Urinary bladder (tissue), 4 donors: ENCODE results near the gene FGF10. TPM values are rescaled to one million over a fixed set of nuclear protein-coding genes. Genes with fewer than 3 reads are reported as not detected.

Experiments used
- DNase-seq: peaks from one replicate; pipeline ENCODE4 v3.0.0-alpha.2; 2015; ENCODE audit errors: extremely low spot score
- H3K27ac ChIP-seq: one replicate; pipeline ENCODE4 v1.5.1; 2013; ENCODE audit warnings: low read depth, mild to moderate bottlenecking, moderate library complexity
- H3K36me3 ChIP-seq: one replicate; pipeline ENCODE4 v1.6.1; 2013; ENCODE audit warnings: mild to moderate bottlenecking, moderate library complexity; ENCODE audit not compliant: insufficient read depth
- H3K4me1 ChIP-seq: one replicate; pipeline ENCODE4 v1.6.1; 2013; ENCODE audit warnings: mild to moderate bottlenecking, moderate library complexity; ENCODE audit not compliant: insufficient read depth
- H3K4me3 ChIP-seq: one replicate; pipeline ENCODE4 v1.5.1; 2013; ENCODE audit warnings: low read depth, low read length
- WGBS: extraction: QIAGEN DNeasy Blood & Tissue Kit; methylation state at CpG from one replicate; pipeline ENCODE4 v1.1.7; 2013; 5-methylcytosine and 5-hydroxymethylcytosine counted together
- polyA plus RNA-seq: library from polyadenylated mRNA; stranded (reverse); fragments of 200-250 nt; gene quantifications from one replicate; pipeline ENCODE4 v1.2.3, GENCODE V29; 2013
- total RNA-seq: library from RNA; depleted of rRNA; stranded (reverse); fragments of >200 nt; gene quantifications from one replicate; pipeline ENCODE4 v1.2.3, GENCODE V29; 2014
- donor health status: healthy with polysubstance abuse.
- donor health status: healthy.

FGF10 gene
- 21.2 TPM for total RNA-seq
- polyA plus RNA-seq = 10.1 TPM

- no peaks in the 10 kb centered on the region for H3K36me3 ChIP-seq
- no peak within 1 kb of the TSS for H3K27ac ChIP-seq
- no peak for DNase-seq
Observed at GRCh38 chr5:44389090-44389822, at the start of gene FGF10. TSS of gene FGF10 (minus strand) at chr5:44389420. CDS start at chr5:44388682, 738 bp downstream.

DNA sequence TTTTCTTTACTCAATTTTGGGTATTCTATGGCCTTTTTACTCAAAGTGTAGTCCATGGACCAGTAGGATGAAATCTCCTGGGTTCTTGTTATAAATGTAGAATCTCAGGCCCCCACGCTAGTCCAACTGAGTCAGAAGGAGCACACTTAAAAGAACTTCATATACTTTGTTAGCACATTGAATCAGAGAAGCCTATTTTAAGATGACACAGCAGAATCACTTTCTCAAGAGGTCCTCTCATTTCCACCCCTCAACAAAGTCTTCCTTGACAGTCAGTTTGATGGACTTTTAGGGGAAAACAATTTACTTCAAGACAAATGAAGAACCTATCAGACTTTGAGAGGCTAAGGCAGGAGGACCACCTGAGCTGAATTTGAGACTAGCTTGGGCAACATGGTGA, 37.7 kb upstream of the FGF10 start:
- no peak overlapping the region for H3K27ac ChIP-seq
- WGBS = 98% methylated on average over 1 of the region's 1 CpG
- DNase-seq = no peak

More at GRCh38 chr5:44389090-44389822, at the start of gene FGF10:
- peak within 1 kb of the TSS; percentile 36 for H3K4me3 ChIP-seq
- no peaks in the 10 kb centered on the region for H3K4me1 ChIP-seq
- under 1% methylated on average over 35 of the region's 35 CpGs for WGBS

GRCh38 chr5:44412286-44412685, 23.1 kb upstream of the FGF10 start:
- H3K27ac ChIP-seq = no peak overlapping the region
- H3K4me1 ChIP-seq = no peaks in the 10 kb centered on the region
- H3K36me3 ChIP-seq = no peaks in the 10 kb centered on the region
- no peak overlapping the region for H3K4me3 ChIP-seq
- DNase-seq = no peak
- WGBS = 70% methylated on average over 3 of the region's 3 CpGs

More for the DNA sequence above, 37.7 kb upstream of the FGF10 start:
- Histone ChIP-seq H3K4me1 (no peaks in the 10 kb centered on the region), H3K36me3 (no peaks in the 10 kb centered on the region), H3K4me3 (no peak overlapping the region)

DNA sequence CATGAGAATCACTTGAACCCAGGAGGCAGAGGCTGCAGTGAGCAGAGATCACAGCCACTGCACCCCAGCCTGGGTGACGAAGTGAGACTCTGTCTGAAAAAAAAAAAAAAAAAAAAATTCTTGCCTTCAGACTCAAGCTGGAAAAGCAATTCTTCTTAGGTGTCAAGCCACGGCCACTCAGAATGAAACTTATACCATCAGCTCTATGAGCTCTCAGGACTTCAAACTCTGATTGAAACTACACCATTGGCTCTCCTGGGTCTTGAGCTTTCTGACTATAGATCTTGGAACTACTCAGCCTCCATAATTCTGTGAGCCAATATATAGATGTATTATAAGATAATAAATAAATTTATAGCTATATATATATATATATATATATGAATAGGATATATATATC, 12.9 kb upstream of the FGF10 start:
- WGBS = 92% methylated on average over 2 of the region's 2 CpGs
- Histone ChIP-seq H3K27ac (no peak overlapping the region), H3K4me1 (no peaks in the 10 kb centered on the region), H3K4me3 (no peak overlapping the region), H3K36me3 (no peaks in the 10 kb centered on the region)
- DNase-seq = no peak

GRCh38 chr5:44401611-44402010, 12.4 kb upstream of the FGF10 start:
- DNase-seq = no peak
- WGBS = 84% methylated on average over 4 of the region's 4 CpGs
- H3K27ac ChIP-seq = no peak overlapping the region
- no peaks in the 10 kb centered on the region for H3K4me1 ChIP-seq
- no peak overlapping the region for H3K4me3 ChIP-seq
- H3K36me3 ChIP-seq = no peaks in the 10 kb centered on the region

DNA sequence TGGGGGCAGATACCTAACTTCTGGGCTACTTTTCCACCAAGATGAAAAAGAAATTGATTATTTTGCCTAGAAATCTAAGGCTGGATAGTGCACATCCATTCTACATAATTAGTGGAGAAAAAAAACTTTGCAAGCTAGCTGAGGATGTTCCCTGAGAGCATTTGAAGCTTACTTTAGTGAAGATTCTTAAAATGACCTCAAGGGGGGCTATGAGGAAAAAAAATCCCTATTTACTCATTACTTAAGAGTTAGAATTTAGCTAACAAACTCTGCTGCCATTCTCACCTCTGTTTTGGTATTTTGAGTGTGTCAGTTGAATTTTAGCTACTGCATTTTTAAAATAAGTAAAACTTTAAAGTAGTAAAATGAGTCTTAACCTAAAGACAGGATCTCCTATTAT, 9.2 kb upstream of the FGF10 start:
- no peak for DNase-seq
- H3K27ac ChIP-seq = no peak overlapping the region
- H3K36me3 ChIP-seq = no peaks in the 10 kb centered on the region
- no peaks in the 10 kb centered on the region for H3K4me1 ChIP-seq
- no peak overlapping the region for H3K4me3 ChIP-seq

DNA sequence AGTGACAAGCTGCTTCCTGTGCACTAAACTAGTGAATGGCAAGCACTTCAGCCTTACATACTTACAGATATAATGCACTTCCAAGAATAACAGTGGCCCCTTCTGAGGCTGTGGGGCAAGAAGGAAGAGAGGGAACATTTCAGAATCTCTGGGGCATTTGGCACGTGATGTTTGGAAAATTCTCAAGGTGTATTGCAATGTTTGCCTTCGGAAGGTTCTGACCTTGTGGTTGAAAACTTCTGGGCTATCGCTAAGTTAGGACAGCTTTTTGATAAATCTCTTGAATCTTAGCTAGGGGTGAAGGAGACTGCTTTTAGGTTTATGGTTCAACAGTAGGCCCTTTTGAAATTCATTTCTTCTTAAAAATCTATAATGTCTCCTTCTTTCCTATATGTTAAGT, 7.1 kb upstream of the FGF10 start:
- no peaks in the 10 kb centered on the region for H3K36me3 ChIP-seq
- no peak overlapping the region for H3K27ac ChIP-seq
- no peak overlapping the region for H3K4me3 ChIP-seq
- WGBS = 91% methylated on average over 3 of the region's 3 CpGs
- DNase-seq = no peak
- no peaks in the 10 kb centered on the region for H3K4me1 ChIP-seq

- 56% methylated on average over 2 of the region's 2 CpGs for WGBS
- no peak for DNase-seq
- H3K4me3 ChIP-seq = no peak overlapping the region
- no peaks in the 10 kb centered on the region for H3K36me3 ChIP-seq
- no peak overlapping the region for H3K27ac ChIP-seq
- H3K4me1 ChIP-seq = no peaks in the 10 kb centered on the region
Observed at GRCh38 chr5:44390351-44390750, 1.1 kb upstream of the FGF10 start.

DNA sequence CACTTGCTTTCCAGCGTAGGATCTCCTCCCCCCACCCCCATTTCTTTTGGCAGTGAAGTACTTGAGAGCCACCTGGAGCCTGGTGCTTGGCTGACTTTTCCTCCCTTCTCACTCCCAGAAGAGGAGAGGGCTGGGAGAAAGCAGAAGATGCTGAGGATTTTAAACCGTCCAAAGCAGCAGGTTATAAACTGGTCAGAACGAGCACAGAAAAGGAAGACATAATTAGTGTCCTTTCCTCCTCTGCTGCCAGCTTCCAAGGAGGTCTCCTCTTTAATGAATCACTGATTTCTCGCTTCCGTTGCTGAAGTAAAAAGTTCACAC, 563 bp upstream of the FGF10 start:
- Histone ChIP-seq H3K36me3 (no peaks in the 10 kb centered on the region), H3K4me1 (no peaks in the 10 kb centered on the region), H3K27ac (no peak overlapping the region), H3K4me3 (peak overlapping the region; percentile 36)
- no peak for DNase-seq
- 16% methylated on average over 5 of the region's 5 CpGs for WGBS

DNA sequence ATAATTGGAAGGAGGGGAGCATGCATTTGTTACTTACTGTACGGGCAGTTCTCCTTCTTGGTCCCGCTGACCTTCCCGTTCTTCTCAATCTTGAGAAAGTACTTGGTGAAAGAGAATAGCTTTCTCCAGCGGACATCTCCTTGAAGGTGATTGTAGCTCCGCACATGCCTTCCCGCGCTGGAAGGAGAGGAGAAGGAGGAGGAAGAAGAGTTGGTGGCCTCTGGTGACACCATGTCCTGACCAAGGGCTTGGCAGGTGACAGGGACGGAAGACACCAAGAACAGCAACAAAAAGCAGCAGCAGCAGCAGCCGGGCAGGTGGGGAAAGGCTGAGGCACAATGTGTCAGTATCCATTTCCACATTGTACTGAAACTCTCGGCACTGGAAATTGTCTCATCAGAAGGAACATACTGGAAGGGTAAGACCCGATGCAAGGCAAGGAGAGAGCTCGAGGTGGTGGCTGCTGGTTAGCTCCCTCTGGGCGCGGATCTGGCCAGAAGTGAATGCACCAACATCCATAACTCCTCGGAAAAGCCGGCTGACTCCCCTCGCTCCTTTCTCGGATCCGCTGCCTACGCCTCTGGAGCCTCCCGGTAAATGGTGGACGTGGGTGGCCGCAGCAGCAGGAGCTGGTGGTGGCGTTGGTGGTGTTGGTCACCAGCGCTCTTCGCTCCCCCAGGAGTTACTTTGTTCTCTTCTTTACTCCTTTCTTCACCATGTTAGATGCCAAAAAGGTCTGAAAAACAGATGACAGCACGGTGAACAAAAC, 715 bp downstream of the FGF10 start:
- whole genome bisulfite sequencing = under 1% methylated on average over 27 of the region's 27 CpGs
- H3K36me3 ChIP-seq = no peaks in the 10 kb centered on the region
- no peak overlapping the region for H3K27ac ChIP-seq
- H3K4me1 ChIP-seq = no peaks in the 10 kb centered on the region
- H3K4me3 ChIP-seq = peak overlapping the region; percentile 36
- no peak for DNase-seq

DNA sequence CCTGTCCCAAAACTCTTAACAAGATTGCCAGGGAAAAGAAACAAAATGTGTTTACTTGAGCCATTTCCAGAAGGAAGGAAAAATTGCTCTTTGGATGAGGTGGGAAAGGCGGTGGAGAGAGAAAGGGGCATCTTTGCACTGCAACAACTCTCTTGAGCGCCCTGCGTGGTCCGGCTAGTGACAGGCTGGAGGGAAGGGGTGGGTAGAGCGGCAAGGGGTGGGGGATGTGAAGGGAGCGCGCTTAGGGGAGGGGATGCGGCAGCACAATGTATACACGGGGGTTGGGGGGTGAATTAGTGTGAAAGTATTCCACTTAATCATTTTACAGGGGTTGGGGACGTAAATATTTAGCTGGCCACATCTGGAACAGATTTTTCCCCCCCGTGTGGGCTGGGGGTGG, 1.3 kb downstream of the FGF10 start:
- 3% methylated on average over 11 of the region's 11 CpGs for WGBS
- H3K36me3 ChIP-seq = no peaks in the 10 kb centered on the region
- DNase-seq = no peak
- peak overlapping the region; percentile 36 for H3K4me3 ChIP-seq
- no peak overlapping the region for H3K27ac ChIP-seq
- no peaks in the 10 kb centered on the region for H3K4me1 ChIP-seq

- Histone ChIP-seq H3K4me1 (no peaks in the 10 kb centered on the region), H3K27ac (no peak overlapping the region), H3K36me3 (no peaks in the 10 kb centered on the region), H3K4me3 (peak overlapping the region; percentile 36)
- no peak for DNase-seq
- WGBS = 11% methylated on average over 3 of the region's 3 CpGs
Observed at GRCh38 chr5:44387406-44387805, 1.8 kb downstream of the FGF10 start.

DNA sequence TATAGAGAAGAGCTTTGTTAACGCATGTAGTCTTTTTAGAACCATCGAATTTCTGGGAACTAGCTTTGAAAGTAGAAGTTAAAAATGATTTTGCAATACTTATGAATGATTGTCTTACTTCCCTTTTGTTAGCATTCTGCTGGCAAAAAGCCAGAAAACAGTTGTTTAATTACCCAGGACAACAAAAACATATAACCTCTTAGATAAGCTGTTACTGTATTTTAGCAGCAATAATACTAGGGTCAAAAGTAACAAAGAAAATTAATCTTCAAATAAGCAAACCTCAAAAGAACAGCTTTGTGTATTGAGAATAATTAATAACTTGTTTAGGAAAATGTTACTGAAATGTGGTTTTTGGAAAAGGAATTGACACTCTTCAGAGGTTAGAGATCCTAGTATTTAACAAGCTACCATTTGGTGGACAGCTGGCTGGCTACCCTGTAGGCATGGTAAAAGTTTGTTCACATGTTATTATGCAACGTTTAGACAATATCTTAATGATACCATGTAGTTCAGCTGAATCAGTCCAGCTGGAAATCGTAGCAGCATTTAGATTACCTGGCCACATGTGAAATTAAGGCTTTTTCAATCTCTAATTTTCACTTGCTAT, 3.8 kb downstream of the FGF10 start:
- DNase-seq = no peak

GRCh38 chr5:44384816-44385215, 4.4 kb downstream of the FGF10 start:
- H3K27ac ChIP-seq = no peak overlapping the region
- WGBS = 40% methylated on average over 1 of the region's 1 CpG

More for the DNA sequence above, 3.8 kb downstream of the FGF10 start:
- H3K27ac ChIP-seq = no peak overlapping the region
- H3K4me3 ChIP-seq = no peak overlapping the region
- no peaks in the 10 kb centered on the region for H3K36me3 ChIP-seq
- 47% methylated on average over 4 of the region's 4 CpGs for WGBS
- no peaks in the 10 kb centered on the region for H3K4me1 ChIP-seq

More at GRCh38 chr5:44384816-44385215, 4.4 kb downstream of the FGF10 start:
- no peaks in the 10 kb centered on the region for H3K36me3 ChIP-seq
- no peaks in the 10 kb centered on the region for H3K4me1 ChIP-seq
- no peak overlapping the region for H3K4me3 ChIP-seq
- no peak for DNase-seq
